A549 (cell line): ENCODE measurements around the gene OR2AT4.

Experiments
- CTCF ChIP-seq: fragments of >200 bp; sonication (Bioruptor Twin); formaldehyde crosslinking; IDR thresholded peaks from 3 replicates; pipeline ENCODE4 v1.5.1; 2016
- REST ChIP-seq: fragments of 200-600 bp; sonication (generic); IDR thresholded peaks from 2 replicates; pipeline ENCODE4 v1.6.1; 2016; ENCODE audit warnings: antibody characterized with exemption, mild to moderate bottlenecking, moderate library complexity

GRCh38 chr11:75035256-75035655 is 61.4 kb downstream of the OR2AT4 start:
- TF ChIP-seq CTCF (no peak), REST (no peak)
